DND-41 (cell line): ENCODE data around the gene RTN4RL2.

ENCODE experiments used
- ATAC-seq: fragments of 200-7000 bp; cut with Tn5 transposase; 3 replicates; pipeline ENCODE4 v1.9.1; 2021; ENCODE audit warnings: low read depth; ENCODE audit not compliant: insufficient read depth
- DNase-seq: peaks from one replicate; pipeline ENCODE4 v3.0.0-alpha.2; 2020
- H2AFZ ChIP-seq: 2 replicates; pipeline ENCODE4 v1.6.0; 2012; ENCODE audit warnings: low read depth, low read length
- H3K27ac ChIP-seq: 2 replicates; pipeline ENCODE4 v1.5.1; 2012; ENCODE audit warnings: low read length, inconsistent platforms
- H3K27me3 ChIP-seq: fragments of 200-600 bp; sonication (generic); 2 replicates; pipeline ENCODE4 v1.6.0; 2012; ENCODE audit warnings: low read length, mild to moderate bottlenecking, inconsistent platforms; ENCODE audit not compliant: insufficient read depth, poor library complexity
- H3K36me3 ChIP-seq: 2 replicates; pipeline ENCODE4 v1.5.1; 2012; ENCODE audit warnings: low read length, inconsistent platforms; ENCODE audit not compliant: insufficient read depth
- H3K4me1 ChIP-seq: 2 replicates; pipeline ENCODE4 v1.5.1; 2012; ENCODE audit warnings: mild to moderate bottlenecking, low read length; ENCODE audit not compliant: insufficient read depth
- H3K4me2 ChIP-seq: 2 replicates; pipeline ENCODE4 v1.6.0; 2012; ENCODE audit warnings: mild to moderate bottlenecking, moderate library complexity, low read length, inconsistent platforms; ENCODE audit not compliant: insufficient read depth
- H3K4me3 ChIP-seq, 2 experiments: fragments of 200-600 bp in 1 of 2; shearing (Covaris generic) in 1 of 2; 2 replicates each; pipeline ENCODE4 v1.5.1; 2012 to 2016; ENCODE audit warnings: inconsistent platforms in 2 of 2, low read length in 2 of 2, mild to moderate bottlenecking in 2 of 2, low read depth in 1 of 2, moderate library complexity in 1 of 2
- H3K79me2 ChIP-seq: 2 replicates; pipeline ENCODE4 v1.6.0; 2012; ENCODE audit warnings: low read length, inconsistent platforms; ENCODE audit not compliant: insufficient read depth
- H3K9ac ChIP-seq: 2 replicates; pipeline ENCODE4 v1.6.0; 2012; ENCODE audit warnings: low read depth, mild to moderate bottlenecking, inconsistent platforms, low read length, moderate library complexity
- H3K9me3 ChIP-seq: 2 replicates; pipeline ENCODE4 v1.5.1; 2012; ENCODE audit warnings: low read length, moderate library complexity, mild to moderate bottlenecking, inconsistent platforms; ENCODE audit not compliant: insufficient read depth, severe bottlenecking
- H4K20me1 ChIP-seq: 2 replicates; pipeline ENCODE4 v1.6.0; 2012; ENCODE audit warnings: low read length; ENCODE audit not compliant: insufficient read depth
- CTCF ChIP-seq: IDR thresholded peaks from 2 replicates; pipeline ENCODE4 v1.5.1; 2012; ENCODE audit warnings: borderline replicate concordance, low read length, moderate library complexity, mild to moderate bottlenecking; ENCODE audit not compliant: poor library complexity, severe bottlenecking; ENCODE audit errors: extremely low read depth
- EZH2 ChIP-seq: IDR thresholded peaks from 3 replicates; pipeline ENCODE4 v1.6.1; 2012; ENCODE audit warnings: borderline replicate concordance, low read depth, mild to moderate bottlenecking, moderate library complexity, low read length, inconsistent platforms; ENCODE audit not compliant: severe bottlenecking

The RTN4RL2 gene

GRCh38 chr11:57515332-57516060, 55.2 kb downstream of the RTN4RL2 start, which contains the start of gene SLC43A1:
Gene SLC43A1, minus strand, starts transcription at chr11:57515702. Its CDS starts 1,591 bp downstream, at chr11:57514111.
- DNase-seq, result peak; percentile 55

GRCh38 chr11:57516061-57516443, 55.7 kb downstream of the RTN4RL2 start:
- peak overlapping the region; percentile 96 for H2AFZ ChIP-seq

More at GRCh38 chr11:57515332-57516060, 55.2 kb downstream of the RTN4RL2 start, which contains the start of gene SLC43A1:
- H3K9me3 ChIP-seq, result no peaks in the 10 kb centered on the region
- TF ChIP-seq EZH2 (peak; percentile 85), CTCF (peak; percentile 12)
- H2AFZ ChIP-seq, result peak within 1 kb of the TSS; percentile 96
- peaks cover 28% of the 10 kb centered on the region for H3K4me1 ChIP-seq
- H3K36me3 ChIP-seq, result no peaks in the 10 kb centered on the region
- H3K9ac ChIP-seq, result peak within 1 kb of the TSS; percentile 74
- peak within 1 kb of the TSS; percentile 89 for H3K4me2 ChIP-seq
- peaks cover 23% of the 10 kb centered on the region for H3K27me3 ChIP-seq
- H3K27ac ChIP-seq, result peak within 1 kb of the TSS; percentile 65; the same call in 1 of the 2 replicates
- H3K79me2 ChIP-seq, result no peaks in the 10 kb centered on the region
- peak within 1 kb of the TSS; percentile 89 to 97 for H3K4me3 ChIP-seq
- ATAC-seq, result peak; percentile 65
- no peaks in the 10 kb centered on the region for H4K20me1 ChIP-seq

GRCh38 chr11:57521116-57521515, 60.8 kb downstream of the RTN4RL2 start:
- Histone ChIP-seq H3K4me2 (no peak overlapping the region), H3K9ac (no peak overlapping the region), H3K4me3 (no peak overlapping the region), H3K27me3 (peaks cover 2% of the 10 kb centered on the region), H2AFZ (no peak overlapping the region), H3K36me3 (peaks cover 2% of the 10 kb centered on the region; the same call in 1 of the 2 replicates), H3K4me1 (peaks cover 1% of the 10 kb centered on the region), H3K79me2 (no peaks in the 10 kb centered on the region), H4K20me1 (no peaks in the 10 kb centered on the region; the same call in 1 of the 2 replicates), H3K9me3 (no peaks in the 10 kb centered on the region), H3K27ac (no peak overlapping the region)
- no peak for DNase-seq
- TF ChIP-seq EZH2 (no peak), CTCF (no peak)
- no peak for ATAC-seq

More at GRCh38 chr11:57516061-57516443, 55.7 kb downstream of the RTN4RL2 start:
- Histone ChIP-seq H3K9ac (peak overlapping the region; percentile 74), H4K20me1 (no peaks in the 10 kb centered on the region), H3K27ac (no peak overlapping the region; the same call in 1 of the 2 replicates), H3K9me3 (no peaks in the 10 kb centered on the region), H3K4me3 (peak overlapping the region; percentile 89 to 97; a peak in 3 of 4 replicates), H3K79me2 (no peaks in the 10 kb centered on the region), H3K27me3 (peaks cover 23% of the 10 kb centered on the region), H3K4me1 (peaks cover 28% of the 10 kb centered on the region), H3K36me3 (no peaks in the 10 kb centered on the region), H3K4me2 (peak overlapping the region; percentile 89)
- ATAC-seq (no peak), DNase-seq (no peak)
- no peak for TF ChIP-seq EZH2
- no peak for TF ChIP-seq CTCF
